Neuron (in vitro differentiated cells): Measurements from ENCODE around the gene PRKCH.

ENCODE experiments used
- H2AFZ ChIP-seq: one replicate; pipeline ENCODE4 v1.6.1; 2013; ENCODE audit warnings: low read depth, mild to moderate bottlenecking, inconsistent platforms, low read length, moderate library complexity
- H3K27me3 ChIP-seq: one replicate; pipeline ENCODE4 v1.6.1; 2013; ENCODE audit warnings: low read length; ENCODE audit not compliant: insufficient read depth
- H3K36me3 ChIP-seq: one replicate; pipeline ENCODE4 v1.6.1; 2013; ENCODE audit warnings: low read length; ENCODE audit not compliant: insufficient read depth
- H3K4me1 ChIP-seq: one replicate; pipeline ENCODE4 v1.6.1; 2013; ENCODE audit warnings: low read length; ENCODE audit not compliant: insufficient read depth
- H3K4me3 ChIP-seq: 2 replicates; pipeline ENCODE4 v1.5.1; 2013; ENCODE audit warnings: mild to moderate bottlenecking, low read length, moderate library complexity
- H3K9me3 ChIP-seq: one replicate; pipeline ENCODE4 v1.6.1; 2013; ENCODE audit warnings: low read length

PRKCH gene

DNA sequence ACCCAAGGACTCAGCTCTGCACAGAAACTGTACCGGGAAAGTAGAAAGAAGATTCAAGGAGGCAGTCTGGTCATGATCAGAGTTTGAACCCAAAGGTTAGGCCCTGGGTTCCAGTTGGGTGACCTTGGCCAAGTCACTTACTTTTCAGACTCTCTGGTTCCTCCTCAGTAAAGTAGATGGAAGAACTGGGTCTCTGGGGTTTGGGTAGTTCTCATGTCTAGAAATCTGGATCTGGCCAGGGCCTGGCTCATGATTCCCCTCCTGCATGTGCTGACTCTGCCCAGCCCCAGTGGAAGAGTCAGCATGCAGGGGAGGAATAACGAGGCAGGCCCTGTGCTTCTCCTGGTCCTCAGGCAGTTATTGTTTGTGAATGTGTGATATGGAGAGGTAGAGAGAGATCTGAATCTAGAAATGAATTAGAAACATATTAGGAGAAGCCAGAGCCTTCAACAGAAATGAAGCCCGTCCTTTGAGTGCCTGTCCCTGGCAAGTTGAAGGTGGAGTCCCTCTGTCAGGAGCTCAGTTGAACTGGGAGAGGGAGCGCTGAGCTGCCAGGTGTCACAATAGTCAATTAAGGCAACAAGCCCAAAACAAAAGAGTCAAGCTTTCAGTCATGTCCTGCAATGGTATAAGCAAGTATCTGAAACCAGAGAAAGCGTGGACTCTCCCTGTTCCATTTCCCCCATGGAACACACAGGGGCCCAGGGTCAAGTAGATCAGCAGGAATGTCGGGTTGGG is 242.7 kb downstream of the PRKCH start:
- Histone ChIP-seq H3K9me3 (no peaks in the 10 kb centered on the region), H2AFZ (no peak overlapping the region), H3K4me1 (peaks cover 7% of the 10 kb centered on the region), H3K4me3 (no peak overlapping the region), H3K36me3 (no peaks in the 10 kb centered on the region), H3K27me3 (no peaks in the 10 kb centered on the region)

DNA sequence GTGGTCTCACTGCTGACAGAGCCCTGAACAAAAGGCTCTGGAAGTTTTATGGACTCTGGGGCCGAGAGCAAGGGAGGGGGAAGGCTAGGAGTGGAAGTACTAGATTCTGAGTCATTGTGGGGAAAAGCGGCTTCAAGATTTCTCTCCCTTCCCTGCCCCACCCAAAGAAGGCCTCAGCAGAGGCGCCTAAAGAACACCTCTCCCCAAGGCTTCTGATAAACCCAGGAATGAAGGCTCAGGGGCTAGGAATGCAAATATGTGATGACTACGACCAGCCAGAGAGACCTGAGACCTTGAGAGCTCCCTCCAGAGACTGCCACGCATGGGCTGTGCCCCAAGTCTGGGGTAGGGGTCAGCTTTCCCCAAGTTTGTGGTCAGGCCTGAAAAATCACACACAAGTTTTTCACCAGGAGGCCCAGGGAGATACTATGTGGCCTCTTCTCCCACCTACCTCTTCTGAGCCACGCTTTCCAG is 243.3 kb downstream of the PRKCH start:
- H2AFZ ChIP-seq, result no peak overlapping the region
- no peaks in the 10 kb centered on the region for H3K27me3 ChIP-seq
- no peaks in the 10 kb centered on the region for H3K36me3 ChIP-seq
- no peak overlapping the region for H3K4me3 ChIP-seq
- H3K4me1 ChIP-seq, result peaks cover 7% of the 10 kb centered on the region
- no peaks in the 10 kb centered on the region for H3K9me3 ChIP-seq

DNA sequence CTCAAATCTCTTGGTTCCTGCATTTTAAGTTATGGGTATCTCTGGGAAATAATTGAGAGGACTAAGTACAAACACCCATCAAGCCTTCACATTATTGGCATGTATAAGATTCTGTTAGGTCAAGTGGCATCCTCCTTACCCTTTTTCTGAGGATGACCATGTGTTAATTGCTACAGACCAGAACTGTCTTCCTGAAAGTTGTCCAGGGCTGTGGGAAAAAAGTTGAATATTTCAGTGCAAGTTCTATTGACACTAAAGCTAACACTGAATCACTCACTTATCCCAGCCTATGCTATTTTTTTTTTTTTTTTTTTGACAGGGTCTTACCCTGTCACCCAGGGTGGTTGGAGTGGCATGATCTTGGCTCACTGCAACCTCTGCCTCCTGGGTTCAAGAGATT is 243.8 kb downstream of the PRKCH start:
- Histone ChIP-seq H3K9me3 (no peaks in the 10 kb centered on the region), H3K4me1 (peaks cover 7% of the 10 kb centered on the region), H3K36me3 (no peaks in the 10 kb centered on the region), H3K27me3 (no peaks in the 10 kb centered on the region), H2AFZ (no peak overlapping the region), H3K4me3 (no peak overlapping the region)

DNA sequence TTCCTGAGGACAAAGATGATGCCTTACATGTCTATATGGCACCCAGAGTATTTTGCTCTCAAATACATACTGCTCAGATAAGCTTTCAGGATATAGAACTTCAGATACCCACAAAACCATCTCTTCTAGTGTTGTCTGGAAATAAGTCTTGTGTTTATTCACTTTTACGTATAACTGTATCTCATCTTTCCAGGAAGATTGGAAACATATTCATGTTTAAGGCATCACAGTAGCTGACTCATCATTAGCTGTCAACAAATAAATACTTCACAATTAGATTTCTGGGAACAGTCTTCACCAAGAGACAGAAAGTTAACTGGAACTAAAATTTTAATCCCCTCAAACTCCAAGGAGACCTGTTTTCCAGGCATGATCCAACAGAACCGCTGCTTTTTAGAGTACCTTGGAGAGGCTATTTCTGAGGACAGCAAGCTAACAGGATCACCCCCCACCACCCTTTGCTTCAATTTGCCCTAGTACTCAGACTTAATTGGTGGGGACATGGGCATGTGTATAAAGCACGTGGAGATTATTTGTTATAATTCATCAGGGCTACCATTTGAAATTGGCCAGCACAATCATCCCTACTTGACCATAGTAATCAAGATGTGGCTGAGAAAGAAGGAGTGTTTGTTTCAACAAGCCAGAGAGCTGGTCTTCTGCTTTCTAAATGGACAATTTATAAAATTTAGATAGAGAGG is 244.6 kb downstream of the PRKCH start:
- H3K4me1 ChIP-seq, result peaks cover 7% of the 10 kb centered on the region

DNA sequence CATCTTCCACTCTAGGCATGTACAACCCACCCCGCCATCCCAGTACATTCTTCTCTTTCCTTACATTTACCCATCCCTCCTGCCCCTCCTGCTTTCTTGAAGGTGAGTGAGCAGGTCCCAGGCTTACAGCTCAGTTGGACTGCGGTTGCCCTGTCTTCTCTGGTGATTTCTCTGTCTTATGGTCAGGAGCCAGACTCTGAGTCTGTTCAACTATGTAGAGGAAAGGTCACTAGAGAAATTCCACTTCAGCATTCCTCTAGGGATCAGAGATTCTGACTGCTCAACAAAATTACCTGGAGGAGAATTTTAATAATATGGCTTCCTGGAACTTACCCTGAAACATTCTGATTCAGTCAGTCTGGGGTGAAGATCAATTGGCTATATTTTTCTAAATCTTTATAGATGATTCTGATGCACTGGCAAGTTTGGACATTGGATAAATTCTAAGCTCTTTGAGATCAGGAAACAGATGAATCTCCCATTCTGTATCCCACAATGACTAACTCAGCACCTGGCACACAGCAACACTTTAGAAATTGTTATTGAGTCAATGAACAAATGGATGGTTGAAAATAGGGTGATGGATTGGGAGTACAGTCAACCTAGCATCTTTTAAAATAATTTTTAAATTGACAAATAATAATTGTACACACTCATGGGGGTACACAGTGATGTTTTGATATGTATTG is 245.3 kb downstream of the PRKCH start:
- Histone ChIP-seq H2AFZ (no peak overlapping the region), H3K27me3 (no peaks in the 10 kb centered on the region), H3K36me3 (no peaks in the 10 kb centered on the region), H3K4me3 (no peak overlapping the region), H3K9me3 (no peaks in the 10 kb centered on the region), H3K4me1 (peaks cover 7% of the 10 kb centered on the region)

More for the DNA sequence above, 244.6 kb downstream of the PRKCH start:
- no peak overlapping the region for H2AFZ ChIP-seq
- H3K9me3 ChIP-seq, result no peaks in the 10 kb centered on the region
- H3K36me3 ChIP-seq, result no peaks in the 10 kb centered on the region
- H3K27me3 ChIP-seq, result no peaks in the 10 kb centered on the region
- no peak overlapping the region for H3K4me3 ChIP-seq

DNA sequence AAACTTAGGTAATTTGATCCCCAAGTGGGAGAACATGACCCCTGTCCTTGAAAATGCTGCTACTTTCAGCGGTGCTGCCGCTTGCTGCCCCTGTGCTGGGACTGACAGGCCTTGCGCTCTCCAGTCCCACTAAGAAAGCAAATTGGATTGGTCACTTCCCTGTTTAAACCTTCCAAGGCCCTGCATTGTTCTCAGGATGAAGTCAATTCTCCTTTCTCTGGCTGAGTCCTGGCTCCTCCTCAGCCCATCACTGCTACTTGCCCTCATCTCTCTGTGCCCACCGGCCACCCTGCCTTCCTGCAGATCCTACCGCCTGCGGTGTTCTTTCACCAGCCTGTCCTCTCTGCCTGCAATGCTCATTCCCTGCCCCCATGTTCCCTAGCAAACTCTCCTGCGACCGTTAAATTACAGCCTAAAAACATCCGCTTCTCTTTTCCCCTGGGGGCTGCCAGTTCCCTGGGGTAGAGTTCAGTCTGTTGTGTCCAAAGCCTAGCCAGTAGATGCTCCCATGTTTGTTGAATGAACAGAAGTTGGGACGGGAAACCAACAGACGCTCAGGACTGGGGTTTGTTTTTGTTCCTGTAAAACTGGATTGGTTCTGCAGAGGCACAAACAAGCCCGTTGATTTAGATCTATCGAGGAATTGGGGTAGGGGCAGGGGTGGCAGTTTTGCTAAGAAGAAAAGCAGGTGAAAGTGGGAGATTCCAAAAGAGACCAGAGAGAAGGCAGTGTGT is 246.6 kb downstream of the PRKCH start:
- Histone ChIP-seq H3K27me3 (no peaks in the 10 kb centered on the region), H3K9me3 (no peaks in the 10 kb centered on the region), H3K36me3 (no peaks in the 10 kb centered on the region), H2AFZ (no peak overlapping the region), H3K4me3 (no peak overlapping the region), H3K4me1 (peaks cover 3% of the 10 kb centered on the region)

DNA sequence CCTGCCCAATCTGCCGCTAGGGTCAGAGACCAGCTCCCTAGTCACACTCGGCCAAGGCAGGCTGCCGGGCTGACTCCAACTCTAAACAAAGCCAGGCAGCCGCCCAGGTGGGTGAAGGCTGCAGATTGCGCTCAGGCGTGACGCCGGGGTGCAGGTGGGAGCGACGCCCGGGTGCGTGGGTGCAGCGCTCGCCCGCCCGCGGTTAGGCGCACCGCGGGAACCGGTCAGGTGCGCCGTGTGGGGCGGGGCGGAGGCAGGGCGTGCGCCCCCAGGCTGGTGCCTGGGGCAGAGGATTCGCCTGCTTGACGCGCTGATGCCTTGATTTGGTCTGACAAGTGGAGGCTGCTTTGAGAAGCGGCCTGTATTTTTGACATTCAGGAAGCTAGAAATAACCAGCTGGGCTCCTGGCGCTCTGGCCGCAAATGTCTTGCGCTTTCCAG is 247.2 kb downstream of the PRKCH start:
- Histone ChIP-seq H3K9me3 (no peaks in the 10 kb centered on the region), H3K4me3 (no peak overlapping the region)

DNA sequence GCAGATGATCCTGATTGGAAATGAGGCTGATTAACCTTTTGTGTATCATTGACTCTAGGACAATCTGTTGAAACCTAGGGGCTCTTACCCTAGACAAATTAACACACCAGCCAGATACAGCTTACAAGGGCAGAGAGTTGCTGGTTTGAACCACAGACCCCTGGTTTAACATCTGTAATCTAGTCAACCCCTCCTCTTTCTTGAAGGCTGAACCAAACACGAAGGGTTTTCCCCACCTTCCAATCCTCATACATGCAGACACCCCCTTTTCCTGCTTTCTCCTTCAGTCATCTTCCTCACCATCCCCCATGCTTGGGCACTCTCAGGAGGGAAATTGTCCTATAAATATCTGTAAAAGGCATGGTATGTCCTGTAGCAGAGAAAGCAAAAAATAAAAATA is 247.9 kb downstream of the PRKCH start:
- no peak overlapping the region for H2AFZ ChIP-seq
- peaks cover 1% of the 10 kb centered on the region for H3K4me1 ChIP-seq
- no peaks in the 10 kb centered on the region for H3K27me3 ChIP-seq
- no peak overlapping the region for H3K4me3 ChIP-seq
- H3K36me3 ChIP-seq, result no peaks in the 10 kb centered on the region
- H3K9me3 ChIP-seq, result no peaks in the 10 kb centered on the region

More for the DNA sequence above, 247.2 kb downstream of the PRKCH start:
- H3K4me1 ChIP-seq, result peaks cover 3% of the 10 kb centered on the region
- no peaks in the 10 kb centered on the region for H3K27me3 ChIP-seq
- H2AFZ ChIP-seq, result no peak overlapping the region
- H3K36me3 ChIP-seq, result no peaks in the 10 kb centered on the region

DNA sequence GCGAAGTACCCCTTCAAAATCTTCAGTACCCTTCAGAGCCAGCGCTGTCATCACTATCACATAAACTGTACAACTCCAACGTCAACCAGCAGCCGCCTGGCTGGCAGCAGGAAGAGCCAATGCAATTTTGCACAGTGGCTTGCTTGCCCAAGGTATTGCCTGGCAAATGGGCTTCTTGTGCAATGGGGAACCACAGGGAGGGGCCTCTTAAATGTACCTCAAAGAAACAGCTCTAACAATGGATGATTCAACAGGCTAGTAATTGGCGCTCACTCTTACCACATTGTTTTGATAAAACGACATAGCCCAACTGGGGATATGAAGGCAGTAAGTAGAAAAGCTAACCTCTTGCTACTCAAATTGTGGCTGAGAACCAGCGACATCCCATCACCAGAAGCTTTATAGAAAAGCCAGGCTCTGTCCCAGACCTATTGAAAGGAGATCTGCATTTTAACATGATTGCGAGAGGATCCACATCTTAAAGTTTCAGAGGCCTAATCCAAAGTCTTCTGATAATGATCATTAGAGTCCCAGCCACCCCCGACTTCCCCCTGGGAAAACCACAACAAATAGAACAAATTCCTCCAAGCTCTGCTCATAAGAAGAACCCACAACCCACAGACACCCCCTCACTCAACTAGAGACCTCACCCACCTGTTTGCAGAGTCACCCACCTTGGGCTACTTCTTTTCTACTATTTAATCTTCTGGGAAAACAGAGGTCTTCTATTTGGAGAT is 248.6 kb downstream of the PRKCH start:
- Histone ChIP-seq H3K9me3 (no peaks in the 10 kb centered on the region), H3K27me3 (no peaks in the 10 kb centered on the region), H3K36me3 (no peaks in the 10 kb centered on the region), H3K4me1 (no peaks in the 10 kb centered on the region), H2AFZ (no peak overlapping the region), H3K4me3 (no peak overlapping the region)

DNA sequence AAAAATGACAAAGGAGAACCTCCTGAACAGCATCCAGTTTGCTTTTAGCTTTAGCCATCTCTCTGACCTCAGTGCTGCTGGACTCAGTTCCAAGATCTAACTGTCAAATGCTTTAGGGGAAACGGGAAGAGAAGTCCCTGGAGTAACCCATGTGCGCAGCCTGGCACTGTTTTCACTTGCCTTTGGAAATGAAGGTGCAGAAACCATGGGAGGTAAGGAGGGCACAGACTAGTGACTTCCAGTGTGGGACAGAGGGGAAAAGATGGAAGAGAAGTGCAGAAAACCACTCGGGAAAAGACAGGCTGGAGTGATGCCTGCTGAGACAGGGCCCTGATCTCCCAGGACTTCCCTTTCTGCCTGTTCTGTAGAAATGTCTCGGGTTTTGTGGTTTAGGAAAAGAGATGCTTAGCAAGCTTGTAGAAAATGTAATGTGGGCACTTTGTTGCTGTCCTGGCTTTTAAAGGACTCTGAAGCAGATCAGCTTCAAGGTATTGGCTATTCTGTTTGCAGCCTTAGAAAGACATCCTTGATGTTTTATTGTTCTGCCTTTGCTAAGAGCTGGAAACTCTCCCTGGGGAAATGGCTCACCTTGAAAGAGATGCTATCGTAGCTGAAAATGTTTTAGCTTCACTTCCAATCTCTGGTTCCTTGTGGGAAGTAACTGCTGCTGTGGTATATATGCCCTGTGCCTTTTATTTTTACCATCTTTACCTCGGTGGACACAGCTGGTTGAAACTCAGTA is 249.3 kb downstream of the PRKCH start:
- Histone ChIP-seq H3K27me3 (no peaks in the 10 kb centered on the region), H3K9me3 (no peaks in the 10 kb centered on the region), H3K4me1 (no peaks in the 10 kb centered on the region), H3K4me3 (no peak overlapping the region), H3K36me3 (no peaks in the 10 kb centered on the region), H2AFZ (no peak overlapping the region)

DNA sequence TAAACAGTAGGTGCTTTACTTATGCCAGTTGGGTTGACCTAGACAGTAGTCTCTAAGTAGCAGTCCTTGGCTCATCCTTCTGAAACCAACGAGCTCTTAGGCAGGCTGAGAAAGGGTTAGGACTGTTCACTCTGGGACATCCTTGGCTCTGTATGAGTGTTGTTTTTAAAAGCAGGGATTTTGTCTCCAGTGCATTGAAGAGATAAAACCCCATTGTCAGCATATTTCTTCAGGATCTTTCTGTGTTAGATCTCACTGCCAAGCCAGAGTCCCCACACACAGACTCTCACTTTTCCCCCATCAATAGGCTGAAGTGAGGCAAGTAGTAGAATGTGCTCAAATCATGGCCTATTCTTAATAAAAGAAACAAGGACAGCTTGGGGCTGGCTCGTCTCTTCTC is 250.5 kb downstream of the PRKCH start:
- Histone ChIP-seq H2AFZ (no peak overlapping the region), H3K9me3 (no peaks in the 10 kb centered on the region), H3K27me3 (no peaks in the 10 kb centered on the region), H3K36me3 (no peaks in the 10 kb centered on the region), H3K4me3 (no peak overlapping the region), H3K4me1 (no peaks in the 10 kb centered on the region)

DNA sequence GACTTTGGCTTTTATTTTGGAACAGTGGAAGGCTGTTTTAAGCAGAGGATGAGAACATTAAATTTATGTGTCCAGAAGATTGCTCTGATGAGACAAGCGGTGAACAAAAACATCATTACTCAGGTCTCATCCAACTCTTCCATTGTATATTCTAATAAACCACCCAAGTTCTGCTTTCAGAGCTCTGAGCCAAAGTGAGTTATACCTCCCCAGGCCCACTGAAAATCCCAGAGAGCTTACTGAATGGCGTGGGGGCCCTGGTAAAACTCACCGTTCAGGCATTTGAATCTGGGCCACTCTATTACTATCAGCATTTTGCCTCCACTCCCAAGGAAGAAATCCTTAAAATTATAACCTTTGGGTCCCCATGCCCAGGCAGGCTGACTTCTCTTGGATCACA is 251.9 kb downstream of the PRKCH start:
- Histone ChIP-seq H3K4me1 (no peaks in the 10 kb centered on the region), H3K9me3 (no peaks in the 10 kb centered on the region), H3K36me3 (no peaks in the 10 kb centered on the region), H2AFZ (no peak overlapping the region), H3K27me3 (no peaks in the 10 kb centered on the region), H3K4me3 (no peak overlapping the region)
